SK-N-SH (cell line): ENCODE measurements around the gene IPCEF1. TPM values are rescaled to one million over a fixed set of nuclear protein-coding genes. Genes with fewer than 3 reads are reported as not detected.

Source experiments
- CTCF ChIA-PET: fragments of 300-600, 350-600 bp; formaldehyde crosslinking; extraction: SDS; loops from one replicate; lab custom pipeline; 2021; lab: Yijun Ruan, JAX
- POLR2A ChIA-PET: fragments of 350-600 bp; sonication (Branson Sonifier 250); formaldehyde crosslinking; extraction: SDS; loops from one replicate; lab custom pipeline; 2020; ENCODE audit warnings: antibody characterized with exemption, inconsistent platforms; lab: Yijun Ruan, JAX
- DNase-seq: peaks from one replicate; pipeline ENCODE4 v3.0.0; 2012
- H2AFZ ChIP-seq: fragments of 200-600 bp; sonication (generic); 2 replicates; pipeline ENCODE4 v1.8.1; 2016; ENCODE audit warnings: antibody characterized with exemption, mild to moderate bottlenecking, low read depth
- H3F3A ChIP-seq: fragments of 200-600 bp; sonication (generic); replicated peaks from 2 replicates; pipeline ENCODE3; 2016; ENCODE audit warnings: antibody characterized with exemption, mild to moderate bottlenecking; ENCODE audit not compliant: insufficient read depth
- H3K27ac ChIP-seq, 2 experiments: fragments of 200-500 bp in 1 of 2; fragments of 200-600 bp in 1 of 2; sonication (Bioruptor generic) in 1 of 2; sonication (generic), shearing (Covaris generic) in 1 of 2; 2 replicates each; pipeline versions ENCODE4 v1.5.1 to v1.6.1; 2014 to 2016; ENCODE audit warnings: low read depth in 2 of 2, inconsistent platforms in 1 of 2, low read length in 1 of 2, mild to moderate bottlenecking in 1 of 2, mixed read lengths in 1 of 2
- H3K27me3 ChIP-seq: fragments of 200-600 bp; sonication (generic), shearing (Covaris generic); 2 replicates; pipeline ENCODE4 v1.6.1; 2016; ENCODE audit warnings: mixed run types; ENCODE audit not compliant: insufficient read depth
- H3K36me3 ChIP-seq, 2 experiments: fragments of 200-500 bp in 1 of 2; fragments of 200-600 bp in 1 of 2; sonication (Bioruptor generic) in 1 of 2; sonication (generic) in 1 of 2; replicated peaks in 1 of 2; 2 replicates each; pipeline versions ENCODE3 to v1.5.1; 2014 to 2016; ENCODE audit warnings: low read length in 1 of 2, mild to moderate bottlenecking in 1 of 2; ENCODE audit not compliant: insufficient read depth in 2 of 2, control insufficient read depth in 1 of 2
- H3K4me1 ChIP-seq, 2 experiments: fragments of 200-500 bp in 1 of 2; fragments of 200-600 bp in 1 of 2; sonication (Bioruptor generic) in 1 of 2; sonication (generic), shearing (Covaris generic) in 1 of 2; 2 replicates each; pipeline versions ENCODE4 v1.5.1 to v1.6.1; 2014 to 2016; ENCODE audit warnings: low read depth in 1 of 2, low read length in 1 of 2, mixed run types in 1 of 2; ENCODE audit not compliant: insufficient read depth in 2 of 2, control insufficient read depth in 1 of 2
- H3K4me2 ChIP-seq: fragments of 200-600 bp; sonication (generic), shearing (Covaris generic); 2 replicates; pipeline ENCODE4 v1.6.1; 2017; ENCODE audit warnings: mixed run types
- H3K4me3 ChIP-seq, 2 experiments: fragments of 200-500 bp in 1 of 2; fragments of 200-600 bp in 1 of 2; sonication (Bioruptor generic) in 1 of 2; sonication (generic), shearing (Covaris generic) in 1 of 2; 2 replicates each; pipeline versions ENCODE4 v1.5.1 to v1.8.1; 2014 to 2016; ENCODE audit warnings: low read depth in 2 of 2, inconsistent platforms in 1 of 2, low read length in 1 of 2, mild to moderate bottlenecking in 1 of 2, mixed read lengths in 1 of 2, moderate library complexity in 1 of 2
- H3K79me2 ChIP-seq: fragments of 200-600 bp; sonication (generic); 2 replicates; pipeline ENCODE4 v1.8.1; 2017; ENCODE audit warnings: mild to moderate bottlenecking; ENCODE audit not compliant: insufficient read depth
- H3K9ac ChIP-seq: fragments of 200-600 bp; sonication (generic); 2 replicates; pipeline ENCODE4 v1.6.1; 2017; ENCODE audit warnings: mixed run types
- H3K9me2 ChIP-seq: fragments of 200-600 bp; sonication (generic); 2 replicates; pipeline ENCODE4 v1.6.1; 2017; ENCODE audit warnings: mixed run types
- H3K9me3 ChIP-seq: fragments of 200-600 bp; sonication (generic); 2 replicates; pipeline ENCODE4 v1.6.1; 2017; ENCODE audit warnings: mixed run types, mild to moderate bottlenecking, moderate library complexity
- H4K20me1 ChIP-seq: fragments of 200-600 bp; sonication (generic); 2 replicates; pipeline ENCODE4 v1.6.1; 2017; ENCODE audit warnings: mild to moderate bottlenecking, mixed run types; ENCODE audit not compliant: insufficient read depth
- FOXJ3 ChIP-seq: sonication (generic); formaldehyde crosslinking; IDR thresholded peaks from 2 replicates; pipeline ENCODE4 v1.5.1; 2020; ENCODE audit warnings: mild to moderate bottlenecking, missing genetic modification reagents
- FOXM1 ChIP-seq: IDR thresholded peaks from 2 replicates; pipeline ENCODE4 v1.4.0; 2012; ENCODE audit warnings: low read depth, mild to moderate bottlenecking
- GABPA ChIP-seq: IDR thresholded peaks from 2 replicates; pipeline ENCODE4 v1.4.0; 2012; ENCODE audit warnings: low read depth, mild to moderate bottlenecking
- GATA2 ChIP-seq: sonication (generic); formaldehyde crosslinking; IDR thresholded peaks from 2 replicates; pipeline ENCODE4 v1.5.0; 2020; ENCODE audit warnings: mild to moderate bottlenecking, missing genetic modification reagents
- JUND ChIP-seq: IDR thresholded peaks from 2 replicates; pipeline ENCODE4 v1.4.0; 2012
- MEF2A ChIP-seq: IDR thresholded peaks from 2 replicates; pipeline ENCODE4 v1.4.0; 2012; ENCODE audit warnings: low read depth, borderline replicate concordance
- MXI1 ChIP-seq: IDR thresholded peaks from 2 replicates; pipeline ENCODE4 v1.6.1; 2012; ENCODE audit warnings: mild to moderate bottlenecking, low read depth, low read length, improper control_type of control experiment
- POLR2AphosphoS5 ChIP-seq: IDR thresholded peaks from 2 replicates; pipeline ENCODE4 v1.6.1; 2012; ENCODE audit warnings: low read depth, low read length
- RAD21 ChIP-seq: IDR thresholded peaks from 2 replicates; pipeline ENCODE4 v1.6.1; 2012; ENCODE audit warnings: mild to moderate bottlenecking, low read length
- RCOR1 ChIP-seq: fragments of 150-350 bp; IDR thresholded peaks from 2 replicates; pipeline ENCODE4 v1.6.1; 2017; ENCODE audit warnings: antibody characterized with exemption, low read length
- RFX5 ChIP-seq: IDR thresholded peaks from 2 replicates; pipeline ENCODE4 v1.6.1; 2012; ENCODE audit warnings: mild to moderate bottlenecking, improper control_type of control experiment, low read length
- SMC3 ChIP-seq: IDR thresholded peaks from 2 replicates; pipeline ENCODE4 v1.6.1; 2012; ENCODE audit warnings: low read depth, low read length, improper control_type of control experiment
- TCF12 ChIP-seq: IDR thresholded peaks from 2 replicates; pipeline ENCODE4 v1.4.0; 2012
- WGBS: methylation state at CpG from one replicate; pipeline ENCODE4 v1.1.6; 2017; ENCODE audit warnings: low lambda C conversion rate; 5-methylcytosine and 5-hydroxymethylcytosine counted together
- polyA plus RNA-seq, 3 experiments: library from polyadenylated mRNA; depleted of rRNA; stranded (reverse); fragments of >200 nt; gene quantifications; 2 replicates each; pipeline ENCODE4 v1.2.3, GENCODE V29; 2012
- TF ChIP-seq, protein P1 (sequence below): fragments of 200-600 bp; sonication (generic); IDR thresholded peaks from 2 replicates; pipeline ENCODE4 v1.6.1; 2017; ENCODE audit warnings: antibody characterized with exemption, mild to moderate bottlenecking, moderate library complexity
- TF ChIP-seq, protein P2 (sequence below): IDR thresholded peaks from 2 replicates; pipeline ENCODE4 v1.4.0; 2012; ENCODE audit warnings: low read depth, borderline replicate concordance
- TF ChIP-seq, protein P3 (sequence below): fragments of 150-350 bp; IDR thresholded peaks from 2 replicates; pipeline ENCODE4 v1.6.1; 2016; ENCODE audit warnings: mild to moderate bottlenecking, low read depth, low read length
- TF ChIP-seq, protein P4 (sequence below): IDR thresholded peaks from 2 replicates; pipeline ENCODE4 v1.4.0; 2012; ENCODE audit warnings: low read depth, borderline replicate concordance

IPCEF1 gene
- polyA plus RNA-seq, 1 of the 3 experiments (the other 2 are of a cell fraction) = not detected

DNA sequence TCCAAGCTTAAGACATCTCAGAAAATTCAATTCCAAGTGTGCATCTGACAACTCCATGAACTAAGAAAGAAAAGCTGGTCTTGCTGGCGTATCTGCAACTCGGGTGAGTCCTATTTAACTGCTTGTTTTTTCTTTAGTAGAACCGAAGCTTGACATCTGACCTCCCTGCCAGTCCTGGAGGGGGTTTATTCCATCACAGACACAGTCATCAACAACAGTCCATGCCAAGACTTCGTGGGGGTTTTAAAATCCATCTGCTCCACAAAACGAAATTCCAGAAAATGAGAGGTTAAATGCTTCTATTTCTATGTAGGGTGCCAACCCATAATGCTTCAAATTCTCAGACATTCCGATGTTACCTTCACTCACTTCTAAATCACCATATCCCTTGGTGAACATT is 133.9 kb downstream of the IPCEF1 start:
- Histone ChIP-seq H3K27ac (no peak overlapping the region), H3K4me1 (no peaks in the 10 kb centered on the region), H2AFZ (no peak overlapping the region), H3F3A (no peaks in the 10 kb centered on the region), H3K9ac (no peak overlapping the region), H4K20me1 (no peaks in the 10 kb centered on the region), H3K9me2 (no peaks in the 10 kb centered on the region), H3K4me2 (no peak overlapping the region), H3K4me3 (no peak overlapping the region), H3K79me2 (no peaks in the 10 kb centered on the region), H3K36me3 (no peaks in the 10 kb centered on the region), H3K27me3 (no peaks in the 10 kb centered on the region), H3K9me3 (no peaks in the 10 kb centered on the region)
- no peak for DNase-seq
- ChIA-PET POLR2A (no interaction called here), CTCF (no interaction called here)
- 32% methylated on average over 6 of the region's 6 CpGs for WGBS
- TF ChIP-seq, protein P1, sequence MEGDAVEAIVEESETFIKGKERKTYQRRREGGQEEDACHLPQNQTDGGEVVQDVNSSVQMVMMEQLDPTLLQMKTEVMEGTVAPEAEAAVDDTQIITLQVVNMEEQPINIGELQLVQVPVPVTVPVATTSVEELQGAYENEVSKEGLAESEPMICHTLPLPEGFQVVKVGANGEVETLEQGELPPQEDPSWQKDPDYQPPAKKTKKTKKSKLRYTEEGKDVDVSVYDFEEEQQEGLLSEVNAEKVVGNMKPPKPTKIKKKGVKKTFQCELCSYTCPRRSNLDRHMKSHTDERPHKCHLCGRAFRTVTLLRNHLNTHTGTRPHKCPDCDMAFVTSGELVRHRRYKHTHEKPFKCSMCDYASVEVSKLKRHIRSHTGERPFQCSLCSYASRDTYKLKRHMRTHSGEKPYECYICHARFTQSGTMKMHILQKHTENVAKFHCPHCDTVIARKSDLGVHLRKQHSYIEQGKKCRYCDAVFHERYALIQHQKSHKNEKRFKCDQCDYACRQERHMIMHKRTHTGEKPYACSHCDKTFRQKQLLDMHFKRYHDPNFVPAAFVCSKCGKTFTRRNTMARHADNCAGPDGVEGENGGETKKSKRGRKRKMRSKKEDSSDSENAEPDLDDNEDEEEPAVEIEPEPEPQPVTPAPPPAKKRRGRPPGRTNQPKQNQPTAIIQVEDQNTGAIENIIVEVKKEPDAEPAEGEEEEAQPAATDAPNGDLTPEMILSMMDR = no peak
- TF ChIP-seq RAD21 = no peak
- TF ChIP-seq, protein P2, sequence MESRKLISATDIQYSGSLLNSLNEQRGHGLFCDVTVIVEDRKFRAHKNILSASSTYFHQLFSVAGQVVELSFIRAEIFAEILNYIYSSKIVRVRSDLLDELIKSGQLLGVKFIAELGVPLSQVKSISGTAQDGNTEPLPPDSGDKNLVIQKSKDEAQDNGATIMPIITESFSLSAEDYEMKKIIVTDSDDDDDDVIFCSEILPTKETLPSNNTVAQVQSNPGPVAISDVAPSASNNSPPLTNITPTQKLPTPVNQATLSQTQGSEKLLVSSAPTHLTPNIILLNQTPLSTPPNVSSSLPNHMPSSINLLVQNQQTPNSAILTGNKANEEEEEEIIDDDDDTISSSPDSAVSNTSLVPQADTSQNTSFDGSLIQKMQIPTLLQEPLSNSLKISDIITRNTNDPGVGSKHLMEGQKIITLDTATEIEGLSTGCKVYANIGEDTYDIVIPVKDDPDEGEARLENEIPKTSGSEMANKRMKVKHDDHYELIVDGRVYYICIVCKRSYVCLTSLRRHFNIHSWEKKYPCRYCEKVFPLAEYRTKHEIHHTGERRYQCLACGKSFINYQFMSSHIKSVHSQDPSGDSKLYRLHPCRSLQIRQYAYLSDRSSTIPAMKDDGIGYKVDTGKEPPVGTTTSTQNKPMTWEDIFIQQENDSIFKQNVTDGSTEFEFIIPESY = no peak
- no peak for TF ChIP-seq GATA2 (CRISPR knock-in tag)

DNA sequence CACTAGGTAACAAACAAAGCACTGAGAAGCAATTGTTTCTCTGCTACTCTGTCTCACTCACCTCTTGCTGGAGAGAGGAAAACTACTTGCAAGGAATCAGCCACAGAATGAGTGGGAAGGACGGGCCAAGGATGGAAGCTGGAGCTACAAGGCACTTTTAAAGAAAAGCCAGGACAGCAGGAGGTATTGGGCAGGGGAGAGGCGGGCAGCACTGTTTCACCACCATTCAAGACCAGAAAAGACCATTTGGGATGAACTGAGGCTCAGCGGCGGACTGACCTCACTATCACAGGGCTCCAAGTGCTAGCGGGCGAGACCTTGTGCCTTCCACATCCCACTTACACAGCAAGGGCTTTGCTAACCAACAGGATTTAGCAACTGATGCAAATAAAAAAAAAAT is 137.4 kb downstream of the IPCEF1 start:
- H4K20me1 ChIP-seq = no peaks in the 10 kb centered on the region
- CTCF ChIA-PET = no interaction called here
- no peak overlapping the region for H3K27ac ChIP-seq
- H3K9me3 ChIP-seq = no peaks in the 10 kb centered on the region
- no peaks in the 10 kb centered on the region for H3K4me1 ChIP-seq
- no peaks in the 10 kb centered on the region for H3K9me2 ChIP-seq
- H3F3A ChIP-seq = no peaks in the 10 kb centered on the region
- no peak overlapping the region for H3K9ac ChIP-seq
- DNase-seq = no peak
- no peak overlapping the region for H3K4me3 ChIP-seq
- H3K36me3 ChIP-seq = no peaks in the 10 kb centered on the region
- POLR2A ChIA-PET = no interaction called here
- no peak overlapping the region for H3K4me2 ChIP-seq
- no peaks in the 10 kb centered on the region for H3K79me2 ChIP-seq
- H2AFZ ChIP-seq = no peak overlapping the region
- WGBS = 74% methylated on average over 6 of the region's 6 CpGs
- no peaks in the 10 kb centered on the region for H3K27me3 ChIP-seq
- TF ChIP-seq POLR2AphosphoS5 (no peak), FOXM1 (no peak), TCF12 (no peak), MXI1 (no peak), SMC3 (no peak), JUND (no peak), MEF2A (no peak), FOXJ3 (no peak), GABPA (no peak), RCOR1 (no peak), RFX5 (no peak)
- TF ChIP-seq, protein P1 = no peak
- TF ChIP-seq, protein P3, sequence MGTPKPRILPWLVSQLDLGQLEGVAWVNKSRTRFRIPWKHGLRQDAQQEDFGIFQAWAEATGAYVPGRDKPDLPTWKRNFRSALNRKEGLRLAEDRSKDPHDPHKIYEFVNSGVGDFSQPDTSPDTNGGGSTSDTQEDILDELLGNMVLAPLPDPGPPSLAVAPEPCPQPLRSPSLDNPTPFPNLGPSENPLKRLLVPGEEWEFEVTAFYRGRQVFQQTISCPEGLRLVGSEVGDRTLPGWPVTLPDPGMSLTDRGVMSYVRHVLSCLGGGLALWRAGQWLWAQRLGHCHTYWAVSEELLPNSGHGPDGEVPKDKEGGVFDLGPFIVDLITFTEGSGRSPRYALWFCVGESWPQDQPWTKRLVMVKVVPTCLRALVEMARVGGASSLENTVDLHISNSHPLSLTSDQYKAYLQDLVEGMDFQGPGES = no peak
- TF ChIP-seq, protein P4, sequence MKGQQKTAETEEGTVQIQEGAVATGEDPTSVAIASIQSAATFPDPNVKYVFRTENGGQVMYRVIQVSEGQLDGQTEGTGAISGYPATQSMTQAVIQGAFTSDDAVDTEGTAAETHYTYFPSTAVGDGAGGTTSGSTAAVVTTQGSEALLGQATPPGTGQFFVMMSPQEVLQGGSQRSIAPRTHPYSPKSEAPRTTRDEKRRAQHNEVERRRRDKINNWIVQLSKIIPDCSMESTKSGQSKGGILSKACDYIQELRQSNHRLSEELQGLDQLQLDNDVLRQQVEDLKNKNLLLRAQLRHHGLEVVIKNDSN = no peak
- TF ChIP-seq, protein P2 = no peak
